ENCODE results near the gene ARHGAP4.

Gene ARHGAP4

GRCh38 chrX:153964105-153964504, 38.0 kb upstream of the ARHGAP4 start:
- DNase-seq (ENCODE audit: extremely low read depth in 1 of 2, low read depth in 1 of 2) = no peak

- DNase-seq (ENCODE audit: extremely low read depth in 1 of 2, low read depth in 1 of 2) = no peak
These were observed 37.5 kb upstream of the ARHGAP4 start for GRCh38 chrX:153963546-153963945.

- DNase-seq (ENCODE audit: extremely low read depth in 1 of 2, low read depth in 1 of 2) = no peak
These were observed 35.2 kb upstream of the ARHGAP4 start for GRCh38 chrX:153961292-153961691.

GRCh38 chrX:153960786-153961185, 34.7 kb upstream of the ARHGAP4 start:
- no peak for DNase-seq (ENCODE audit: extremely low read depth in 1 of 2, low read depth in 1 of 2)

GRCh38 chrX:153960077-153960476, 34.0 kb upstream of the ARHGAP4 start:
- DNase-seq (ENCODE audit: extremely low read depth in 1 of 2, low read depth in 1 of 2) = no peak

GRCh38 chrX:153959649-153960048, 33.6 kb upstream of the ARHGAP4 start:
- no peak for DNase-seq (ENCODE audit: extremely low read depth in 1 of 2, low read depth in 1 of 2)

GRCh38 chrX:153958605-153959004, 32.5 kb upstream of the ARHGAP4 start:
- no peak for DNase-seq (ENCODE audit: extremely low read depth in 1 of 2, low read depth in 1 of 2)

GRCh38 chrX:153957224-153957623, 31.2 kb upstream of the ARHGAP4 start:
- no peak for DNase-seq (ENCODE audit: extremely low read depth in 1 of 2, low read depth in 1 of 2)

DNA sequence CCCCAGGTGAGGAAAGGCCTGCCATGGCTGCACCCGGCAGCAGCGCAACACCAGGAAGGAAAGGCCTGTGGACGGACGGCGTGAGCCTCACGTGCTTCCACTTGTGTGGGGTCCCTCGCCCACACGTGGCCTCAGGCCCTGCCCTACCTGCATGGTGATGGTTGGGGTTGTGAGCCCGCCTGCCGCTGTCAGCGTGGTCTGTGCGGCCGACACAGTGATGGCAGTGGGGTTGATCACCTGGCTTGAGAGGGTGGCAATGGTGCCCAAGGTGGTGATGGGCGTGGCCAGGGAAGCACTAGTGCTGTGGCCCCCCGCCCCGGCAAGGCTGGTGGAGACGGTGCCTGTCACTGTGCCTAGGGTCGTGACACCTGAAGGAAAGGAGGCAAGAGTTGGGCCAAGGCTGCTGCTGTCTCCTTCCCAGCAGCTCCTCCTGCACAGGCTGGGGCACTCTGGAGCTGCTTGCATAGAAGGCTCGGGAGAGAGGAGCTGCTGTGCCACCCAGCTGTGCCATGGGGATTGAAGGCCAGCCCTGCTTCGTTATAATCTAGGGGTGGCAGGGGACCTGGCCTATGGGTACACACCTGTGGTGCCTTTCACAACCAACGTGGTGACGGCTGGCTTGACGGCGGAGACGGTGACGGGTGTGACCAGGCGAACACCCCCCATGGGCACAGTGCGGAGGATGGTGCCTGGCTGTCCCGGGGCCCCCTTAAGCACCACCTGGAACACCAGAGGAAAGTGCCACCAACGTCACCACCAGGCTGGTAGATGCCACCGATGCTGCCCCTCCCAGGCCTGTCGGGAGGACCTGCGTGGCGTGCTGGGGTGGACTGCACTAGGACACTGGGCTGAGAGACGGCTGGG, 30.2 kb upstream of the ARHGAP4 start:
- no peak for DNase-seq (ENCODE audit: extremely low read depth in 1 of 2, low read depth in 1 of 2)

DNA sequence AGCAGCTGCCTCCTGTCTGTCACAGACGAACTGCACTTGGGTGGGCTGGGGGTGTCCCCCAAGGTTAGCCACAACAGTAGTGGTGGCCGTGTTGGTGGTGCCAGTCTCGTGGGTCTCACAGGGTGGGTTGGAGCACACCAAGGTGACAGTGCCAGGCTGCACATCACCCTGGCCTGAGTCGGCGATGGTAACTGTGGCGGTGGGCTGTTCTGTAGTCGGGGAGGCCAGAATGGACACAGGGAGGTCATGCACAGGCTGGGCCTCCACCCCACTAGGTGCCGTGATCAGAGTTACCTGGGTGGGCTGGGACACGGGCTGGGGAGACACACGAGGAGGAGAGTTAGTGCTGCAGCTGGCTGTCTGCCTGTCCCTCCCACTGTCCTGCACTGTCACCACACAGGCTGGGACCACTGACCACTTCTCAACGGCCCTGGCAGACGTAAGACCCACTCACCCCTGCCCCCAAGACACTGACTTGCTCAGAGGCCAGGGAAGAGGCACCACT, 29.2 kb upstream of the ARHGAP4 start:
- DNase-seq (ENCODE audit: extremely low read depth in 1 of 2, low read depth in 1 of 2) = no peak

DNA sequence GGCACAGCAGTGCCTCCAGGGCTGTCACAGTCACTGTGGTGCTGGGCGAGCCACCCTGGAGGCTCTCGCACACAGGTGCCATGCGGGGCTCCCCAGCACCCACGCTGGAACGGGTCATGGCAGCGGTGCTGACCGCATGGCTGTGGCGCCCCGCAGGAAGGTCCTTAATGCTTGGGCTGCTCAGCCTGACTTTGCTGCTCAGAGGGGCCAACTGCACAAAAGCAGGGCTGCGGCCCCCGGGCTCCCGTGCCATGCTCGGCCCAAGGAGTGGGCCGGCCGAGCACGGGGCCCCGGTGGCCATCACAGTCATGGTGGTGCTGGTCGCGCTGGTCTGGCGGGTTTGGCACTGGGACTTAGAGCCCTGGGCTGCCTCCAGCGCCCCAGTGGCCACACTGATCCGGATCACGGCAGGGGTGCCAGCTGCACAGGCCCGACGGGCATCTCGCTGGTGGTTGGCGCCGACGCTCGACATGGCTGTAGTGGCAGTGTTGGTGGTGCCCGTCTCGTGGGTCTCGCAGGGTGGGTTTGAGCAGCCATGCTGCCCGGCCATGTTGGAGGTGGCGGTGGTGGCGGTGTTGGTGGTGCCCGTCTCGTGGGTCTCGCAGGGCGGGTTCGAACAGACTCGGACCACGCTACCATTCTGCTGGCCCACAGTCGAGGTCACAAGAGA, 28.6 kb upstream of the ARHGAP4 start:
- DNase-seq (ENCODE audit: extremely low read depth in 1 of 2, low read depth in 1 of 2) = no peak

- no peak for DNase-seq (ENCODE audit: extremely low read depth in 1 of 2, low read depth in 1 of 2)
These were observed 28.0 kb upstream of the ARHGAP4 start for GRCh38 chrX:153953892-153954557.

DNA sequence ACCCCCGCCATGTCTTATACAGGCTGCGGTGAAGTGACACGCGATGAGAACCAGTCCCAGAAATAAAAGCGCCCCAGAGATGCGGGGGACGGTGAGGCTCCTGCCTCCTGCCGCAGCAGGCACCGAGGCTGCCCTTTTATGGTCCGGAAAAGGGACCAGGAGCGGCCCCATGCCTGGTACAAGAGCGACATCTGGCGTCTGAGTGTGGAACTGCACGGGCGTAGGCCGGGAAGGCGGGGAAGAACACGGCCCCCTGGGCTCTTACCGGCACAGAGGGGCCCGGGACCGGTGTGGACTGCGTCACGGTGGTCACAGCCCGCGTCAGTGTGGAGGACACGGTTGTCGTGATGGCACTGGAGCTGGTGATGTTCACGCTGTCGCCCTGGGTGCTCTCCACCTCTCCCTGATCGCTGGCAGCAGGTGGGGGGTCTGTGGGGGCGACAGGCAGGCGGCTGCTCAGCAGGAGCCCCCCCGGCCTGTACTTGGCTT, 27.3 kb upstream of the ARHGAP4 start:
- peak; percentile 56 to 65 for DNase-seq (ENCODE audit: extremely low read depth in 1 of 2, low read depth in 1 of 2)

DNA sequence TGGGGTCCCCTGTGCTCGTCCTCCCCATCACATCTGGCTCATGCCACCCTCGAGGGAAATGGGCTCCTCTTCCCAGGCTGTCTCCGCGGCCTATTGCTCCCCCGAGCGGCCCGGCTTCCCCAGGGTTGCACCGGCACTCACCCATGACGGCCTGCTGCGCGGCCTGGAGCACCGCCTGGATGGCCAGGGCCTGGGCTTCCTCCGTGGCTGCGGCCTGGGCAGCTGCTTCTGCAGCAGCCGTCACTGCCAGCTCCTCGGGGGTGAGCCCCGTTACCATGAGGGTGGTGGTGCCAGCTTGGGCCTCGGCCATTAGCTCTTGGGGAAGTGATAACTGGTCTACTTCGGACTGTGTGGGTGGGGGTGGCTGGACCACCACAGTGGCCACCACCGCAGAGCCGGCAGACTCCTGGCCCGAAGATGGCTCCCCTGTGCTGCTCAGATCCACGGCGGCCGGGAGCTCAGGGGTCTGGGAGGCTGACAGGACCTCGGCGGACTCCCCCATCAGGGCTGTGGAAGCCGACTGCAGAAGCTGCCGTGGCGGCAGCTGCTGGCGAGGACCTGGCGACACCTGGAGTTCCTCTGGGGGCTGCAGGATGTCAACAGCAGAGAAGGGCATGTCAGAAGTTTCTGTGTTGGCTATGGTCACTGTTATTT, 26.4 kb upstream of the ARHGAP4 start:
- no peak for DNase-seq (ENCODE audit: extremely low read depth in 1 of 2, low read depth in 1 of 2)

DNA sequence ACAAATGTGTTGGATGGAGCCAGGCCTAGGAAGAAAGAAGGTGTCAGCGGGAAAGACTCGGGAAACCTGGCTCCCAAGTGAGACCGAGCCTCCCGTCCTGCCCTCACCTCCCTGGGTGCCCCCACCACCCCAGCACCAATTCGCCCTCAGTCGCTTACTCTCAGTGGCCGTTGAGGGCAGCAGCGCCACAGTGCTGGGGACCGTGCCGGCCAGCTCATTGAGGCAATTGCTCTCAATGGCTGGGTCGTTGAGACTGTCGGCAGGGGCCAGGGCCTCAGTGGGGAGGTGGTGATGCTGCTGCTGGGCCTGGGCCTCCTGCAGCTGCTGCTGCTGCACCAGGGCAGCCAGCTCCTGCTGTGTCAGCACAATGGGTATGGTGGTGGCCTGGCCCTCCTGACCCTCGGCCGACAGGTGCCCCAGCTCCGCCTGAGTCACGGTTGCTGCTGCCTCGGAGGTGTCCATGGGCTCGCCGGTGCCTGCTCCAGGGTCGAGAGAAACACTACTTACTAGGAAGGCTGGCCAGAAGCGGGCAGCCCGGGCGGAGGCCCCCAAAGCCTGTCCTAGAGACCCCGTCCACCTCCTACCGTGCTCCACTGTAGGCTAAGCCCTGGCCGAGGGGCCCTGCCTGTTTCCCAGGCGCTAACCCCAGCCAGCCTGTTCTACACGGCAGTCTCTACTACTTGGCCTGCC, 25.8 kb upstream of the ARHGAP4 start:
- no peak for DNase-seq (ENCODE audit: extremely low read depth in 1 of 2, low read depth in 1 of 2)

GRCh38 chrX:153950127-153950526, 24.1 kb upstream of the ARHGAP4 start:
- no peak for DNase-seq (ENCODE audit: extremely low read depth in 1 of 2, low read depth in 1 of 2)

DNA sequence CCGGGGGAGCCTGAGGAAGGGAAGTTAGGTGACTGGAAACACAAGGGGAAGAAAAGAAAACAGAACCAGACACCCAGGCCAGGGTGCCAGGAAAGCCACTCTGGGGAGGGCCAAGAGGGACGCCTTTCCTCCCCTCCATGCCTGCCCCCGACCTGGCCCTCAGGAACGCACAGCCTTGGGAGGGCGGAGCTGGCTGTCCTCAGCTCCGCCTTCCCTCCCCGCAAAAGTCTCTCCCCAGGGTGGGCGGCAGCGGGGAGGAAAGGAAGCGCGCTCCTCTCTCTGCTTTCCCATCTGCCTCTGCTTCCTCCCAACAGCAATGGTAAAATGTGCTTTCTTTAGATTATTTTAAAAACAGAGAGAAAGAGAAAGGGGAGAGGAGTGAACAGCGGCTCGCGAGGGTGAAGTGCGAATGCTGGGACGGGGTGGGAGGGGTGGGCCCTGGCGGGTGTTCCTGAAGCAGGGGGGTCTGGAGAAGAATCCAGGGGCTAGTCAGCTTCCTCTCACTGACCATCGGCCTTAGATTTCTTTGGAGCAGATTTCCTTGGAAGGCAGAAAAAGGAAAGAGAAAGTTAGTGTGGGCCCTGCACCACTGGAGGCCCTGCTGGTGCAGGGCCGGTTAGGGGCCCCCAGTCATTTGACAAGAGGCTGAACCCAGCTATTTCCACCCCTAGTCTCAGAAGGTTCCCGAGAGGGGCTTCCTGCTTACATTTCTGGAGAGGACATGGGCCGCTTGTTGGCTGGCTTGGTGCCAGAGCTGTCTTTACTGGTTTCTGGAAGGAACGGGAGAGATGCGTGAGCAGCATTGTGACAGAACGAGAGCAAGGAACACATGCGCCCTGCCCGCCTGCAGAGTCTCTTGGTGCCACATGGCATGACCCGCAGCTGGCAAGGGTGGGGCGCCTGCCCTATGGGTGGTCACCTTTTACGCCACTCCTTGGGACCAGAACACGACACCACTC, 23.1 kb upstream of the ARHGAP4 start:
- DNase-seq (ENCODE audit: extremely low read depth in 1 of 2, low read depth in 1 of 2) = no peak

GRCh38 chrX:153948002-153948466, 22.0 kb upstream of the ARHGAP4 start:
- no peak for DNase-seq (ENCODE audit: extremely low read depth in 1 of 2, low read depth in 1 of 2)

Data from activated CD8-positive, alpha-beta memory T cell treated with anti-CD3 and anti-CD28 coated beads for 1 hour (primary cell).